ENCODE data around the gene DNMT3A.

DNMT3A gene

DNA sequence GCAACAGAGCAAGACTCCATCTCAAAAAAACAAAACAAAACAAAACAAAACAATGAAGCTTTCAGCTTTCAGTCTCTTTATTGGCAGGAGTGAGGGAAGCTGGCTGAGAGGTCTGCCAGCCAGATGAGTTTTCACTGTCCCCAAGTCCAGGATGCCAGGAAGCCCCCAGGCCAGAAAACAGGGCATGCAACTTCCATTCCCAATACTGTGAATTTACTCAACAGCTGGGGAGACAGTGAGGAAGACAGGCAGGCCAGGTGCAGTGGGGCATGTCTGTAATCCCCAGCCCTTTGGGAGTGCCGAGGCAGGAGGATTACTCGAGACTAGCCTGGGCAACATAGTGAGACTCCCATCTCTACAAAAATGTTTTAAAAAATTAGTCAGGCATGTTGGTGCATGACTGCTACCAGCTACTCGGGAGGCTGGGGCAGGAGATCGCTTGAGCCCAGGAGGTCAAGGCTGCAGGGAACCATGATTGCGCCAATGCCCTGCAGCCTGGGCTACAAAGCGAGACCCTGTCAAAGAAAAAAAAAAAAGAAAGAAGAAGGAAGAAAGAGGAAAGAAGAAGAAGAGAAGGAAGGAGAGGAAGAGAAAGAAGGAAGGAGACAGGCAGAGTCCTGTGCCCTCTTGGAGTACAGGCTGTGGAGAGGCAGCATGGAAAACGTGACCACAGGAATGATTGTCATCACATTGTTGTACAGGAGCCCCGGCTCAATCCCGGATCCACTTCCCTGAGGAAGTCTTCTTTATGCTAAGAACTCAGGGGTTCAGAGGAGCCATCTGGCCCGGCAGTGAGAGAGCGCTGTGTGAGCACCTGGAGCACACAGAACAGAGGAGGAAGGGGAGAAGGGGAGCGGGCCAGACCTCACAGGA is 144.2 kb downstream of the DNMT3A start:
- no peak for DNase-seq

DNA sequence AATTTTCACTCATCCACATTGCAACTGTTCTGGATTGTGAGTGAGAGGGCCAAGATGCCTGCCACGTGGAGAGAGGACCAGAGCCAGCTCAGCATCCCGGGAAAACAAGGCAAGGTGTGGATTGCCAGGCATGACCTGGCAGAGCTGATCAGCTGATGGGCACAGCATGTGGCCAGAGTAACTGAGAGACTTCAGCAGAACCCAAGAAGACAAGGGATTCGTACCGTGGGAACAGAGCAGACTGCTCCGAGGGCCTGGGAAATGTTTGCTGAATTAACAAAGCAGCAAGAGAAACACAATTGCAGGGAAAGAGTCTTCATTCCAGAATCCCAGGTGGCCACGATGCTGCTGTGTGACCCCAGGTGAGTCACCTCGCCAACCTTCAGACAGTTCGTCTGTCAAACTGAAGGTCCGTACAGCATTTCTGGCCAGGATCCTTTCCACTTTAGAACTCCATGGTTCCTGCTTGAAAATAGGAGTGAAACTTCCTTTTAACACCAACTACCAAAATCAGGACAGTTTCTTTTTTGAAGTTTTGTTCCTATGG is 147.1 kb downstream of the DNMT3A start:
- DNase-seq: no peak

DNA sequence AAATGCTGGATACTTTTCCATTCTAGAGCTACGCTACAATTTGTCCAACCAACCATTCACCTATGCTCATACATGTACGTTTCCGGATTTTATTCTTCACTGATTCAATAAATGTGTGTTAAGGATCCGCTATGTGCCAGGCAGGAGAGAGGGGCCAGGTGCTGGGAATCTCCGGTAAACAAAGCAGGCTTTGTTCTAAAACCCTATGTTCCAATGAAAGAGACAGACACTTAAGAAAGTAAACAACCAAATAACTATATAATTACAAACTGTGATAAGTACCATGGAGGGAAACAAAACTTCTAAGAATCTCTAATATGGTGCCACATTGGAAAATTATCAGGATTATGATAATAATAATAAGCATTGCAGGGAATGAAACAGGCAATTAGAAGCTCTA is 151.2 kb downstream of the DNMT3A start:
- DNase-seq: no peak

DNA sequence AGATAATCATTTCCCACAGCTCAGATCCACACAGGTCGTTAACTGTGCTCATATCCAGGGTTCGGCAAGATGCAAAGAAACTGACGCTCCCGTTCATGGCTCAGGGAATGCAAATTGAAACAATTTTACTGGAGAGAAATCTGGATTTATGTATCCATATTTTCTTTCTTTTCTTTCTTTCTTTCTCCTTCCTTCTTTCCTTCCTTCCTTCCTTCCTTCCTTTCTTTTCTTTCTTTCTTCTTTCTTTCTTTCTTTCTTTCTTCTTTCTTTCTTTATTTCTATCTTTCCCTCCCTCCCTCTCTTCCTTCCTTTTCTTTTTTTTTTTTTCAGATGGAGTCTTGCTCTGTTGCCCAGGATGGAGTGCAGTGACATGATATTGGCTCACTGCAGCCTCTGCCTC is 153.3 kb downstream of the DNMT3A start:
- DNase-seq: no peak

DNA sequence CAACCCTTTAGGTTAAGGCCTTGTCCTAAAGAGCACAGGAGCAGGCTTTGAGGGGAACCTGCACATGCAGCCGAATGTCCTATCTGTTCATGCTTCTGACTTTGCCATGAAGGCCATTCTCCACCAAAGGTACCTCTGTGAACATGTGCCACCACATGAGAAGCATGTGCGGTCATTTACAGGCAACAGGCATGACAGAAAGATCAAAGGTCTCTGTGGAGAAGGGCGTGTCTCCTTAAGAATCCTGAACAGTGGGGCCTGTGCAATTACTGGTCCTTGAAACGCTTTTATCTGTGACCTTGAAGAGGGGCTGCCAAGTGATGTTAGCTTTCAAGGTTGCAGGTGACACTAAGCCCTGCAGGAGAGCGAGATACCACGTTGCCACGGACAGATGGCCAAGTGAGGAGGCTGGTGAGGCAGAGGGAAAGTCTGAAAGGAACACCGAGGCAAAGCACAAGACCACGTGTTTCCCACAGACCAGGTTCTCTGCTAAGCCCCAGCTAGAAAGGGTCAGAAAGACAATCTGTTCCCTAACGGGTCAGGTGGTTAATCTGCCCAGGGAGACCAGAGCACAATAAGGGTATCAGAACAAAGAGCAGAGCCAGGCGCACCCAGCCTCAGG is 153.9 kb downstream of the DNMT3A start:
- DNase-seq: no peak

DNA sequence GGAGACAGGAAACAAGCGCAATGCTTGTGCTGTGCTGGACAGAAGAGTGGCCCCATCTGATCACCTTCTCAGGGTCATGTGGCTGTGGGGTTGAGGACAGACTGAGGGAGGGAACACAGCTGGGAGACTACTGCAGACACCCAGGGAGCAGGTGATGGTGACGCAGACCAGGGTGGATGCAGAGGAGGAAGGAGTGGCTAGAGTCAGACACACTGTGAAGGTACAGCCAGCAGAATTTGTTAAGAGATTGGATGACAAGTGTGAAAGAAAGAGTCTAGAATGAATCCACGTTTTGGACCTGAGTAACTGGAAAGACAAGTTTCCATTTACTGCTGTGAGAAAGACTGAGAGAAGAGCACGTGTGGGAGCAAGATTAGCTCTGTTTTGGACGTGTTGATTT is 157.5 kb downstream of the DNMT3A start:
- no peak for DNase-seq

DNA sequence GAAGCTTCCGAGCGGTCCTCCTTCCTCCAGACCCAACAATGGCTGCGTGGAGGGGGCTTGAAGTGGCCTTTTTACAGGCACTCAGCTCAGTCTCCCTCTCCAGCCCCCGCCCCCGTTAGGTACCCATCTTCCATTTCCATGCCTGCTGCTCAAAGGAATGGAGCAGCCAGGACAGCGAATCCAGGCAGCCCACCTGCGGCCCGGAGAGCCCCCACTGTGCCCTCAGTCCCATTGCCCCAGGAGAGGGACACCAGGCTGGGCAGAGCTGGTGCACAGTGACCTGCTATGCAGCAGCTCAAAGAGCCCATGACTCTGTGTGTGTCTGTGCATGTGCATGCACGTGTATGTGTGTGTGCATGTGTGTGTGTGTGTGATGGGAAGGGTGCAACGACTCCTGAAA is 162.7 kb downstream of the DNMT3A start:
- no peak for DNase-seq
